Measurements from ENCODE around the gene PTTG1IP.
"Not testable (repeated sequence)": the region's sequence is repeated elsewhere in the genome, so short reads cannot be mapped to it uniquely, and the experiment has no call there.

Gene PTTG1IP

GRCh38 chr21:44838951-44839350 is 34.5 kb downstream of the PTTG1IP start:
- DNase-seq: no peak

GRCh38 chr21:44838039-44838895 is 35.2 kb downstream of the PTTG1IP start:
- DNase-seq: no peak

GRCh38 chr21:44837537-44837936 is 36.0 kb downstream of the PTTG1IP start:
- DNase-seq: no peak

- DNase-seq: peak; percentile 3
These were observed 36.6 kb downstream of the PTTG1IP start for GRCh38 chr21:44836666-44837471.

- no peak for DNase-seq
These were observed 37.2 kb downstream of the PTTG1IP start for GRCh38 chr21:44836349-44836665.

GRCh38 chr21:44835647-44835973 is 37.9 kb downstream of the PTTG1IP start:
- DNase-seq: no peak

- DNase-seq: no peak
These were observed 38.4 kb downstream of the PTTG1IP start for GRCh38 chr21:44834951-44835646.

- no peak for DNase-seq
These were observed 39.1 kb downstream of the PTTG1IP start for GRCh38 chr21:44834231-44834950.

GRCh38 chr21:44833663-44834062 is 39.8 kb downstream of the PTTG1IP start:
- no peak for DNase-seq

- DNase-seq: not testable (repeated sequence)
These were observed 40.8 kb downstream of the PTTG1IP start for GRCh38 chr21:44832516-44833255.

- DNase-seq: no peak
These were observed 42.1 kb downstream of the PTTG1IP start for GRCh38 chr21:44831227-44831860.

- DNase-seq: no peak
These were observed 43.9 kb downstream of the PTTG1IP start for GRCh38 chr21:44829507-44830092.

GRCh38 chr21:44828362-44829056 is 45.0 kb downstream of the PTTG1IP start:
- DNase-seq: no peak

GRCh38 chr21:44823179-44823660 is 50.3 kb downstream of the PTTG1IP start:
- DNase-seq: no peak

- no peak for DNase-seq
These were observed 50.9 kb downstream of the PTTG1IP start for GRCh38 chr21:44822484-44823178.

GRCh38 chr21:44820851-44821250 is 52.6 kb downstream of the PTTG1IP start:
- no peak for DNase-seq

GRCh38 chr21:44819283-44820243 is 53.9 kb downstream of the PTTG1IP start:
- DNase-seq: no peak

- no peak for DNase-seq
These were observed 54.9 kb downstream of the PTTG1IP start for GRCh38 chr21:44818640-44819011.

All from DMS153 (cell line).